Suppressor macrophage (primary cell): Measurements from ENCODE around the gene FAAP20.

ENCODE experiments used
- DNase-seq, 4 experiments: peaks; one replicate each; pipeline ENCODE4 v3.0.0-alpha.2; 2020 to 2022

Gene FAAP20

DNA sequence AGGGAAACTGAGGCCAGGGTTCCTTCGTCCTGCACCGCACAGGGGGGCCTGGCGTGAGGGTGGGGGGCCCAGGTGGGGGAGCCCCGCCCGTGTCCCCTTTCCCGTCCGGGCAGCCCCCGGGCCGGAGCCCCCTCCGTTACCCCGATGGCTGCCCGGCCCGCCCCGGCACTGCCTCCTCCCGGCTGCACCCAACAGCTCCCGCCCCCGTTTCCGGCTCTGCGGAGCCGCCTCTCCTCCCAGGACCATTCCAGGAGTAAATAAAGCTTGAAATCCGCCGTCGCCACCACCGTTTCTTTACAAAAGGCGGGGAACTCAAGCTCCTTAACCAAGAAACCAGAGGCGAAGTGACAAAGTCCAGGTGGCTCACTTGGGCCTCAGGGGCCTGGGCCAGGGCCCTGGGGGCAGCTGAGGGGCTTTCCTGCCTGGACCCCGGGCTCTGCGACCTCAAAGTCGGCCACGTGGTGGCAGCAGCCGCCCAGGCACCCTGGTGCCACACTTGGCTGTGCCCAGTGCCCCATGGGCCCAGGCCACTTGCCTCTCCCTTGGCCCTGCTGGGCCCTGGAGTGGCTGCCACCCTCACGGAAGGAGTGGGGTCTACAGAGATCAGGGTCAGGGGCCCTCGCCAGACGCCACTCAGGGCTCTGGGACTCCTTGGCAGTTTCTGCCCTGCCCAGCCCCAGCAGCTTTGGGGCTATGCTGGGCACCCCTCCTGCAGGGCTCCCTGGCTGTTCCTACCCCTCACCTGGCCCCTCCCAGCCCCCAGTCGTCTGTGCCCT, 514 bp upstream of the FAAP20 start:
- peak; percentile 87 to 94 (median 92) for DNase-seq

DNA sequence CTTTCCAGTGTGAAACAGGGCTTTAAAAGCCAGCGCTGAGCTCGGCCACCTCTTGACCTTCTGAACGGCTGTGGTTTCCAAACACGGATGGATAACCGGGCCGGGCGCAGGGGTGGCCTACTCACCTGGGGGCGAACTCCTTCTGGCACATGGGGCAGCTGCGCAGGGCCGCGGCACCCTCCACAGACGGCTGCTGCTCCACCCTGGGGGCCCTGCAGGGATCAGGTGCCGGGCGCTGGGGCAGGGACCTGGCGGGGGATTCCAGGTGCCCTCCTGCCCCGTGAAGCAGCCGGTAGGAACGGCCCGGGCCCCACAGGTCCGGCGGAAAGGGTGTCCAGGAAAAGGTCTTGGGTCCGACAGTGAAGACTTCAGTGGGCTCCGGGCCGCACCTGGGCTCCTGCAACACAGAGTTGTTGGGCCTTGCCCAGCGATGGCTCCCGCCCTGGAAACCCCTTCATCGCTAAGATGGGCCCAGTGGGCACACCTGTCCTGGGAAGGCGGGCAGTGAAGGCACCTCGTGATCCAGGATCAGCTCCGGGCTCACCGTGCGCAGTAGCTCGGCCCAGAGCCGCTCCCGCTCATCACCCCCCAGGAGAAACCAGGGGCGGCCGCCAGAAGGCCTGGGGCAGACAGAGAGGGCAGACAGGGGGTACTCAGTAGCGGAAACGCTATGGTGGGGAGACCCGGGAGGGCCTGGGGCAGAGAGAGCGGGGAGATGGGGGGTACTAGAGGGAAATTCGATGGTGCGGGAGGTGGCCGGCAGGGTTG, 874 bp downstream of the FAAP20 start:
- no peak for DNase-seq

DNA sequence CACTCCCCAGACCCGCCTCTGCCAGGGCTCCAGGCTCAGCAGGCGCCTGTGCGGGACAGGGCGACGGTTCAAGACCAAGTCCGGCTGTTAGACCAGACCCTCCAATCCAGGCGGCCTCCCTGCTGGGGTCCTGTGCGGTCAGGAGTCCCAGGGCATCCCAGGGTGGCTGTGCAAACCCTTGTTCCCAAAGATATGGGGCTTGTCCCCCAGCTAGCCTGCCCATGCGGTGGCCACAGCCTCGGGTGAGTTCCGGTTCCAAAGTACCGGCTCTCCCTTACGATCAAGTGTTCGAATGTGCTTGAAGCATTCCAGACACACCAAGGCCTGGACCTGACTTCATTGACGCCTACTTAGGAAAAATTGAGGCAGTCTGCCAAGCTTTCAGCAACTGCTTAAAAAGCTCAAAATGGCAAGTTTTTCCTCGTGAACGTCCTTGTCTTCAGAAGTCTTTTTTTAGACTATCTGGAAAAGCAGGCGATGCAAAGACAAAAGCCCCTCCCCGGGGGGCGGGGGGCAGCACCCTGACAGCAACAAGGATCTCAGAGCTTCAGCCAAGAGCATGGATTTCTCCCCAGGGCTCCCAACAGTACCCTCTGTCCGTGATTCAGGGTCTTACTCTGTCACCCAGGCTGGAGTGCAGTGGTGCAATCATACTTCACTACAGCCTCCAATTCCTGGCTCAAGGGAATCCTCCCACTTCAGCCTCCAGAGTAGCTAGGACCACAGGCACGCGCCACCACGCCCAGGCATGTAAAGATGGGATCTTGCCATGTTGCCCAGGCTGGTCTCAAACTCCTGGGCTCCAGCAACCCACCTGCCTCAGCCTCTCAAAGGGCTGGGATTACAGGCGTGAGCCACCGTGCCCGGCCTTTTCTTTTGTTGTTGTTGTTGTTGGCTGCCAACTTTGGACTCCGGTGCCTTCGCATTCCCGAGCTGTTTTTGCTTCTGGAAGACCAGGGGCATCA, 2.3 kb downstream of the FAAP20 start:
- DNase-seq, result no peak

DNA sequence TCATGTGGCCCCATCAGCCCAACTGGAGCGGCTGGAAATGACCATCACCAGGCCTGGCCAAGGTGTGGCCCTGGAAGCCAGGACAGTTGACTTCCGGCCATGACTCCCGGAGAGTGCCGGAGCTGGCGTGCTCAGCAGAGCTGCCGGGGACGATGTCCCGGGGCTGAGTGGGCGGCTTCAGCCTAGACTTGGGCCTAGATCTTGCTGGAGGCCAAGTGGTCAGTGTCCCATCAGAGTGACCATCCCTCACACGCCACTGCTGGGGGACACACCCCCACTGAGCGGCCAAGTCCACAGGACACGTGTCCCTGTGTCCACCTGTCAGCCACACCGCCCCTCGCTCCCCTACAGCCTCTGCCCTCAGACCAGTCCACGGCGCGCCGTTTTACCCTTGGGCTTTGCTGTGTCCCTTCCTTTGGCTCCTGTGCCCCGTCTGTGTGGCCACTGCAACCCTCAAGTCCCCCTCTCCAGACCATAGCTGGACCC, 4.0 kb downstream of the FAAP20 start:
- DNase-seq, result no peak

DNA sequence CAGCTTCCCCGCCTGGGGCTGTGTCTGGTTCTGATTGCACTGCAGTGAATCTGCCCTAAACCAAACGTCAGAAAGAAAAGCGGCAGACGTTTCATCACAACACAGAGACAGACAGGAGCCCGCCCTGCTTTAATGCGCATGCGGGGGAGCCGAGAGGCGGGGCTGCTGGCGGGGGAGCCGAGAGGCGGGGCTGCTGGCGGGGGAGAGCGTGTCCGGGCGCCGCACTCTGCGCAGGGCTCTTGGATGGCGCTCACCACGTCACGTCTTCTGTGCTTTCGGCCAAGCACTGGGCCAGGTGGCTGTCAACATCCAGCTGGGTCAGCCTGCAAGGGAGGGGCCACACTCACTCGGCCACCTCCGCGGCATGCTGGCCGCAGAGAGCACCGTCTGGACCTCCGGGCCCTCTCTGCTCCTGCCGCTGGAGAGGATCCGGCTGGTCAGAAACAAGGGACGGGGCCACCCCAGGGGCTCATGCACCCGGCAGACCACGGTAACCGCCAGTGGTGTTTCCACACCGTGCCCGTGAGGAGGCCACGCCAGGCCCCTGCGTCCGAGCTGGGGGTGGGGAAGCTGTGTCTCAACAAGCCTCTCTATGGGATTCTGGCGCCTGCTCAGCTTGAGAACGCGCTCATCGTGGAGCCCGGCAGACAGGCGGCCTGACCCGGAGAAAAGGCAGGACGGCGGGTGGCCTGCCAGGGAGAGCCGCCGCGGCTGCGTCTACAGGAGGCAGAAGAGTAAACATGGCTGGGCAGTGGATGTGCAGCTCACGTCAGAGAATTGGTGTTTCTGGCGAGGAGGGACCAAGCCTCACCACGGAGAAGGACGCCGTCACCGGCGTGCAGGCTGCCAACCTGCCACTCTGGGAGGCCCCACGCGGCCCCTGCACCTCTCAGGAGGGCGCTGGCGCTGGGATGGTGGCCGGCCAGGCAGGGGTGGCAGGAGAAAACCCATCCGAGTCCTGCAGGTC, 4.8 kb downstream of the FAAP20 start:
- DNase-seq, result peak; percentile 82 to 96 (median 91)

DNA sequence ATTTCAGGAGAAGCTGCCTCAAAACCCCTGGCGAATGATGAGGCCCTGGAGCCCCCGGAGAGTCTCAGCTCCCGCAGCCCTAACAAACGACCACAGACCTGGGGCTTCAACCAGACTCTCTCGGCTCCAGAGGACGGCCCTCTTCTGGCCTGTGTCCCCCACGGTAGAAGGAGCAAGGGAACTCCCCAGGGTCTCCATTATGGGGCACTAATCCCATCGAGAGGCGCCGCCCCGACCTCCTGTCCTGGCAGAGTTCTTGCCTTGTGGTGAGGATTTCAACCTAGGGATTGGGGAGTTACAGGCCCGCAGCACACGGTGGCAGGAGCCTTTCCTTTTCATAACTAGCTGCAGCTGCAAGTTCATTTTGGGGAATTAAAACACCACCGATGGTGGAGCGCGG, 6.2 kb downstream of the FAAP20 start:
- no peak for DNase-seq

DNA sequence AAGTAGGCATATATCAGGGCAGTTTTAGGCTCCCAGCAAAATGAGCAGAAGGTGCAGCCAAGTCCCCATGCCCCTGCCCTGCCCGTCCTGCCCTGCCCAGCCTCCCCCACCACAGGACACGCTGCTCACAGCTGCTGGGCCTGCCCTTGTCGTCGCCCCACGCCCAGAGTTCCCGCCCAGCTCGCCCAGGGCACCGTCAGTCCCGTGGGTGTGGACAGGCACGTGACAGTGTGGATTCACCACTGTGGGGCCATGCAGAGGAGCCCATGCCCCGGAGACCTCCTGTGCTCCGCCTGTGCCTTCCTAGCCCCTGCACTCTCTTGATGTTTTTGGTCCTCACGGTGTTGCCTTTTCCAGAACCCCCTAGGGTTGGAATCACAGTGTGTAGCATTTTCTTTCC, 7.0 kb downstream of the FAAP20 start:
- DNase-seq, result no peak

DNA sequence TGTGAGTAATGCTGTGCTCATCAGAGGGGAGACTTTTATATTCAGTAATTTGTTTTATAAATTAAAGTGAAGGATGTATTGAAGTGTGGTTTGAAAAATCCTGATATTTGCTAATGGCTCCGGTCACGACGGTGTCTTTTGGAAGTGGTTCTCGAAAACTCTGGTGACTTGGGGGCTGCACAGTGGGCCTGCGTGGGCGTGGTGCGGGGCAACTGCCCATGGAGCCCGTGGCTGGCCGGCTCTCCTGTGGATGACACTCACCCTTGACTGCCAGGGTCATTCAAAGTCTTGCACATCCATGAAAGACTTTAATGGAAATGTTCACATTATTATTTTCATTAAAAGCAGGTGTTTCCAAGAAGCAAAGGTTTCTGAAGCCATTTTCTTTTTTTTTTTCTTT, 7.7 kb downstream of the FAAP20 start:
- DNase-seq, result no peak

DNA sequence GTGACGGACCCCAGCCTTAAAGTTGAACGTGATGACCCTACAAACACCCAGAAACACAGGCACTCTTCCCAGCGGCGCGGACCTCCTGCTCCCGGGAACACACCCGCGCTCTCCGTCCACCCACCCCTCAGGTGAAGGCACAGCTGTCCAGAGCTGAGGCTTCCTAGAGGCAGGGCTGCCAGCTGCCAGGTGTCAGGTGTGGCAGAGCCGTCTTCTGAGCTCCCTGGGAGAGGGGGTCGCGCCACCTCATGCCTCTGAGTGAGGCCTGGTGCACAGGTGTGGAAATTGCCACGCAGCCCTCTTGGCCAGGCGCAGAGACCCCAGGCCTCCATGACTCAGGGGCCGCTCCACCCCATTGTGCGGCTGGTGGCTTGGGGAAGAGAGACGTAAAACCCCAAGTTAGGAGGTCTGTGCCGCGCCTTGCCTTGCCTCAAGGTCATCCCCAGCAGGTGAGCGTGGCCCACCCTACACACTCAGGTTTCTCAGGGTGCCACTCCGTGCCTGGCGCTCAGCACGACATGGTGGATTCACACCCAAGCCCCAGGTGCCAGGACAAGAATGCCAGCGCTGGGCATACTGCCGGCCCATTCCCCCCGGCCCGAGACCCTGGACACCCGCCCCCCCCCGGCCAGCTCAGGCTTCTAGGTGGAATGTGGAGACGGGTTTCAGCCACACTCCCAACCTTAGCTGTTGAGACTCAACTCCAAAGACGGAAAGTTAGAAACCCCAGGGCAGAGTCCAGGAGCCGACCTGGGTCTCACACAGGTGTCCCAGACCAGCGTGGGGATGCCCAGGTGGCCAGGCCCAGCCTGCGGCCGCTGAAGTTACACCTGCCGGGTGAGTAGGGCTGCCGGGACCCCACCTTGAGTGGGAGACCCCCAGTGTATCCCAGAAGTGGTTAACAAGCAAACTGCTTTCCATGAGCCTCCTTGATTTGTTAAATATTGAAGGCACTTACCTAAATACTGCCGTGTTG, 8.4 kb downstream of the FAAP20 start:
- no peak for DNase-seq

DNA sequence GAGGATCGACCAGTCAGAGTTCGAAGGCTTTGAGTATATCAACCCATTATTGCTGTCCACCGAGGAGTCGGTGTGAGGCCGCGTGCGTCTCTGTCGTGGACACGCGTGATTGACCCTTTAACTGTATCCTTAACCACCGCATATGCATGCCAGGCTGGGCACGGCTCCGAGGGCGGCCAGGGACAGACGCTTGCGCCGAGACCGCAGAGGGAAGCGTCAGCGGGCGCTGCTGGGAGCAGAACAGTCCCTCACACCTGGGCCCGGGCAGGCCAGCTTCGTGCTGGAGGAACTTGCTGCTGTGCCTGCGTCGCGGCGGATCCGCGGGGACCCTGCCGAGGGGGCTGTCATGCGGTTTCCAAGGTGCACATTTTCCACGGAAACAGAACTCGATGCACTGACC, 9.6 kb downstream of the FAAP20 start:
- no peak for DNase-seq

DNA sequence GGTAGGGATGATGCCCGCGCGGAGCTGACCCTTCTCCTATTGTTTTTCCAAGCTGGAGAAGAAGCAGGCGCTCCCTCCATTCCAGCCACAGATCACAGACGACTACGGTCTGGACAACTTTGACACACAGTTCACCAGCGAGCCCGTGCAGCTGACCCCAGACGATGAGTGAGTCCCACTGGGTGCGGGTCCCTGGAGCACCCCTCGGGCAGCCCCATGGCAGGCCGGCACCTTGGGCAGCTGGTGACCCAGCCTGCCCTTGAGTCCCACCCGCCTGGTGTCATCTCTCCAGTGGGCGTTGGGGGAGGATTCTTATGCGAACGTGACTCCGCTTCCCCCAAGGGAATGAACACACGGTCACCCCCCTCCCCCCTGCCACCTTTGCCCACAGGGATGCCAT, 10.0 kb downstream of the FAAP20 start:
- DNase-seq, result no peak

DNA sequence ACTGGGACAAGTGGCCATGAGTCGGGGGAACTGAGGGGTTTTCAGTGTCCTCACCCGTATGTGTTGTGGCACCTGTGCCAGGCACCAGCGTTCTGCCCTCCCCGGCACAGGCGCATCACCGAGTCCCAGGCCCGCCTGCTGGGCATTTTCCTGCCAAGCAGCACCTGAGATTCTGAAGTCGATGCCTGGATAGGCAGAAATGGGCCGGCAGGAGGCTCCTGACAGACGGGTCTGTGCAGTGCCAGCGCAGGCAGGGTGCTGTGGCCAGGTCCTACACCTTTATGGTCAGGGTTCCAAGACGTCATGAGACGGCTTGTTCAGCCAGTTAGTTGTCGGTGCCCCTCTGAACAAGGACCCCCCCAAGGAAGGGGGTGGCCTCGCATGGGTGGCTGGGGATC, 10.6 kb downstream of the FAAP20 start:
- DNase-seq, result no peak

DNA sequence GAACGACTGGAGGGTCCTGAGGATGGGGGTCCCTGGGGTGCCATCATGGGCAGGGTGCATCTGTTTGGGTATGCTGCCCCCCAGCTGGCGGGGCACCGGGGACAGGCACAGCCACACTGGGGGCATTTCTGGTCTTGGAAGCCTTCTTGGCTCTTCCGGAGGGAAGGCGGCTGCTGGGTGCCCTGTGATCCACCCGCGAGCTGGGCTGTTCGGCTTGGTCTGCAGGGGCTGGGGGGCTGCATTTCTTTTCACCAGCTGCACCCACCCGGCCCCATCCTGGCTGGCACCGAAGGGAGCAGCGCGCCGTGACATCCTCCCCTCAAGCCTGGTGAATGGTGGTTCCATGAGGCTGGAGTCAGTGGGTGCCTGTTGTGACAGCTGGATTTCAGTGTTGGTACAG, 12.2 kb downstream of the FAAP20 start:
- DNase-seq, result no peak

DNA sequence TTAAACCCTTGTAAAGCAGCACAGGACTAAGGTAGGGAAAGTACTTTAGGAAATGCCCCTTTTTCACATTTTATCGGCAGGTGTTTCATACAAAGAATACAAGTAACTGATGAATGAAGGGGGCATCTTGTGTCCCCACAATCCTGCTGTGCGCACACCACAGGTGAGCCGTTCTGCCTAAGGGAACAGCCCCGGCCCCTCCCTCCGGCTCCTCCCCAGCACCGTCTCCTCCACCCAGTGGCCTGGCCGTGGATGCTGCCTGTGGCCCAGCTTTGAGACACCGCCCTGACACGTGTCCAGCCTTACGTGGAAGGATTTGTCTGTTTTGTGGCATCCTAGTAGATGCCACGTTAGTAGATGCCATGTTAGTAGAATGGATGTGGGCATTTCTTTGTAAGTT, 12.8 kb downstream of the FAAP20 start:
- no peak for DNase-seq

DNA sequence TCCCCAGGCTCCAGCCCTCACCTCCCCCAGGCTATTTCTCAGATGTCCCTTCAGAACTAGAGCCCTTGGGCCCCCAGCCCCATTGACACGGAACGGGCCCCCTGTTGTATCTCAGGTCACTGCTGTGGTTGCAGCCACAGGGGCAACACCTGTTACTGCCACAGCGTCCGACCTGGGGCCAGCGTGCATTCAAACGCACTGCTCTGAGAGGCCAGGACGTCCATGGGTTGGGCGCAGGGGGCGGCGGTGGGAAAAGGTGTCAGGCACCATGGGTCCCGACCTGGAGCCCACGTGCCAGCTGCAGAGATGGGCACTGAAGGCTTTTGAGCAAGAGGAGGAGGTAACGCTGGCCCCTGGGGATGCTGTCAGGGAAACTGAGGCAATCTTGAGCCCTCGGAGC, 13.3 kb downstream of the FAAP20 start:
- DNase-seq, result no peak

DNA sequence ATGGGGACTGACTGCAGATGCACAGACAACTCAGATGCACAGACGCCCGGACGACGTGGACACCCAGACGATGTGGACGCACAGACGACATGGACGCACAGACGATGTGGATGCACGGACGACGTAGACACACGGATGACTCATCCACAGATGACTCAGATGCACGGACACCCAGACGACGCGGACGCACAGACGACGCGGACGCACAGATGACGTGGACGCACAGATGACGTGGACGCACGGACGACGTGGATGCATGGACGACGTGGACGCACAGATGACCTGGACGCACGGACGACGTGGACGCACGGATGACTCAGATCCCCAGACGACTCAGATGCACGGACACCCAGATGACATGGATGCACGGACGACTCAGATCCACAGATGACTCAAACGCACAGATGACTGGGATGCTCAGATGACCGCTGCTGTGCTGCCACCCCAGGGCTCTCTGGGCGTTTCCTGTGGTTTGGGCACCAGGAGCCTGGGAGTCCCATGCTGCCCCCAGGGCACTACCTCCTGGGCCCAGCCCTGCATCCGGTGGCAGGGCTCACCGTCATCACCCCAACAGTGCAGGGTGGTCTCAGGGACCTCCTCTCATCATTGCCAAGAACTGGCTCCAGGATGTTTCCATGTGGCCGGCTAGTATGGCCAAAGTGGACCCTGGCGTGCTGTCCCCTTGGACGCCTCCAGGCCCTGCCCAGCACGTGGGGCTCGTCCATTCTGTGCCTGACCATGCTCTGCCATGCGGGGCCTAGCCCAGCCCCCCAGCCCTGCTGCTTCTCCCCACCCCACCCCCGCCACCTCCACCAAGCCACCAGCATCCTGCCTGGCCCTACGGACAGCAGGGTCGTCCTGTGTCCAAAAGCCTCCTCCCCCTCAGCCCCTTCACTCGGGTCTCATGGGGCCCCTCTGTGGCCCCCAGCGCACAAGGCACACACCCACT, 14.0 kb downstream of the FAAP20 start:
- no peak for DNase-seq

DNA sequence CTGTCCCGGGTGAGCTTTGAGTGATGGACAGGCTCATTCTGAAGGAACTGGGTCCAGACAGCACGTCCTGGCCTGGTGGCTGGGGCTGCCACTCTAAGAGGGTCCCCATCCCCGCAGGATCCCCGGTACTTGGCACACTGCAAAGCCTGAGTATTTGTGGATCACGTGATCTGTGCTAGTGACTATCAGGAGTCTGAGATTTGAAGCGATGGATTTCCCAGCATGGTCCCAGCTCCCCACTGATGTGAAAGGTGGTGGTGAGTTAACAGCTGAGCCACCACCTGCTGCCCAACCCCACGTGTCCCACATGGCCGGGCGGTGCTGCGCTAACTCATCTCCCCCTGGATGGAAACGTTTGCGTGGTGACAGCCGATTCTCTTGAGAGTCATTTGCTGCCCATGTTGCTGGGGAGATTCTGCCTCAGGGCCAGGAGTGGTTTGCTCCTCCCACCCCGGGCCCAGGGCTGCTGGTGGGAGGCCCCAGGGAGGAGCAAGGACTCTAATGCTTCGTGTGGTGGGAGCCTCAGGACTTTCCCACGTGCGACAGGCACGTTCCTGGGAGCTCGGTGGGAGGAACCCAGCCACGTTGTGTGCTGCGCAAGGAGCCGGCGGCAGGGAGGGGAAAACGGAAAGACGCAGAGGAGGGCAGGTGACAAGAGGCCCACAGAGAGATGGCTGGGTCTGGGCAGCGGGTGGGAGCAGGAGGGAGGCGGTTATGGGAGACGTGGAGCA, 15.1 kb downstream of the FAAP20 start:
- DNase-seq, result no peak

DNA sequence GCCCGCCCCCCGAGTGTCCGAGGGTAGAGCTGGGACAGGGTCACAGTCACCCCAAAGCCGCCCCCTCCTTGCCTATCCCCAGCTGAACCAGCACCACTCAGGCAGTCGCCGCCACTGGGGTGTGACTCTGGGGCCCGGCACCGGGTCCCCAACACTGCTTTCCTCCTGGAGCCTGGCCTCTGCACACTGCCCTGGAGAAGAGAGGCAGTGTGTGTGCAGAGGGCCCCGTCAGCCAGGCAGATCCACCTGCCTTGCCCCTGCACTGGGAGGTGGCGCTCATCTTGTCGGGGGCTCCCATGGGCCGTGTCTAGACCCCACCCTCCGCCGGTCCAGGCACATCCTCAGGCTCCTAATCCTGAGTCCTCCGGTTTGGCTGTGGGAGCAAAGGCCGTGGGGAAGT, 15.7 kb downstream of the FAAP20 start:
- no peak for DNase-seq
